ENCODE data around the gene PBX2.
"Not testable (repeated sequence)": the region's sequence is repeated elsewhere in the genome, so short reads cannot be mapped to it uniquely, and the experiment has no call there.

PBX2 gene

GRCh38 chr6:32202186-32202585, 12.2 kb upstream of the PBX2 start:
- no peak for DNase-seq

- DNase-seq, result no peak
Measured at GRCh38 chr6:32200711-32201475, 10.9 kb upstream of the PBX2 start.

- no peak for DNase-seq
Measured at GRCh38 chr6:32198866-32199265, 8.9 kb upstream of the PBX2 start.

GRCh38 chr6:32198345-32198696, 8.3 kb upstream of the PBX2 start:
- no peak for DNase-seq

GRCh38 chr6:32196682-32197616, 6.9 kb upstream of the PBX2 start:
- DNase-seq, result peak; percentile 68 to 85 (median 80)

- DNase-seq, result peak; percentile 80 to 92 (median 89)
Measured at GRCh38 chr6:32195902-32196681, 6.1 kb upstream of the PBX2 start.

GRCh38 chr6:32195652-32195901, 5.6 kb upstream of the PBX2 start:
- peak; percentile 100 for DNase-seq

GRCh38 chr6:32194825-32195651, 5.0 kb upstream of the PBX2 start:
- DNase-seq, result peak; percentile 59 to 75 (median 74)

- DNase-seq, result no peak
Measured at GRCh38 chr6:32194388-32194787, 4.4 kb upstream of the PBX2 start.

GRCh38 chr6:32193096-32193495, 3.1 kb upstream of the PBX2 start:
- not testable (repeated sequence) for DNase-seq

GRCh38 chr6:32192608-32193039, 2.6 kb upstream of the PBX2 start, which contains the start of gene GPSM3:
Gene GPSM3 (minus strand): TSS chr6:32192643. CDS start chr6:32192513, 130 bp downstream.
- DNase-seq, result peak; percentile 60 to 85 (median 72)

GRCh38 chr6:32191696-32192607, 1.9 kb upstream of the PBX2 start:
- DNase-seq, result peak in 1 of 4 experiments; percentile 40

GRCh38 chr6:32190911-32191677, 1.1 kb upstream of the PBX2 start:
- no peak for DNase-seq

GRCh38 chr6:32189742-32190053, 304 bp downstream of the PBX2 start:
- no peak for DNase-seq

- DNase-seq, result no peak
Measured at GRCh38 chr6:32189069-32189741, 797 bp downstream of the PBX2 start.

- DNase-seq, result no peak
Measured at GRCh38 chr6:32188381-32189068, 1.5 kb downstream of the PBX2 start.

- not testable (repeated sequence) for DNase-seq
Measured at GRCh38 chr6:32187725-32188380, 2.1 kb downstream of the PBX2 start.

- DNase-seq, result peak in 3 of 4 experiments; percentile 24 to 42 (median 32)
Measured at GRCh38 chr6:32187009-32187709, 2.8 kb downstream of the PBX2 start.

All from suppressor macrophage (primary cell).